K562 (cell line): ENCODE data around the gene SPATS2. TPM values are rescaled to one million over a fixed set of nuclear protein-coding genes. Genes with fewer than 3 reads are reported as not detected.

Experiments
- ATAC-seq: fragments of 200-7000 bp; cut with Tn5 transposase; 3 replicates; pipeline ENCODE4 v1.9.1; 2020; ENCODE audit warnings: moderate library complexity
- BruUV-seq: library from RNA; stranded (reverse); fragments of 400-500 nt; replicated peaks from 2 replicates; lab custom pipeline; 2021; lab: Mats Ljungman, UMichigan
- CTCF ChIA-PET: fragments of 300-600 bp; formaldehyde crosslinking; extraction: SDS; loops from one replicate; lab custom pipeline; 2021; ENCODE audit warnings: low intra/inter-chr PET ratio; lab: Yijun Ruan, JAX
- POLR2A ChIA-PET: fragments of 300-600, 350-650 bp; sonication (Branson Sonifier 250); formaldehyde crosslinking; extraction: SDS; loops from one replicate; lab custom pipeline; 2021; ENCODE audit warnings: antibody characterized with exemption, inconsistent platforms; lab: Yijun Ruan, JAX
- DNase-seq, 4 experiments: peaks; one replicate each; pipeline versions ENCODE4 v3.0.0 to v3.0.0-alpha.2; 2011 to 2018; ENCODE audit warnings: low spot score in 3 of 4, mixed read lengths in 3 of 4; ENCODE audit errors: extremely low read depth in 1 of 4
- FAIRE-seq: peaks from 2 replicates; lab custom pipeline; 2011; peaks lifted over from hg19 to GRCh38; lab: Jason Lieb, UNC
- H2AFZ ChIP-seq: 2 replicates; pipeline ENCODE4 v1.6.0; 2011; ENCODE audit warnings: low read depth, low read length, control low read depth, inconsistent platforms
- H3K27ac ChIP-seq: fragments of 200-600 bp; 3 replicates; pipeline ENCODE4 v1.8.0; 2011; ENCODE audit warnings: low read depth, mild to moderate bottlenecking, control low read depth, inconsistent platforms, low read length, moderate library complexity, mixed read lengths; ENCODE audit errors: extremely low read depth
- H3K27me3 ChIP-seq, 2 experiments: fragments of 300-600 bp in 1 of 2; 2 replicates in 1 of 2; 3 replicates in 1 of 2; pipeline versions ENCODE4 v1.6.0 to v1.8.0; 2011; ENCODE audit warnings: inconsistent platforms in 2 of 2, low read length in 2 of 2, mild to moderate bottlenecking in 1 of 2, mixed read lengths in 1 of 2, moderate library complexity in 1 of 2; ENCODE audit not compliant: control insufficient read depth in 2 of 2, insufficient read depth in 2 of 2
- H3K36me3 ChIP-seq: fragments of 300-600 bp; 3 replicates; pipeline ENCODE4 v1.8.0; 2011; ENCODE audit warnings: mild to moderate bottlenecking, low read length, inconsistent platforms; ENCODE audit not compliant: control insufficient read depth, insufficient read depth
- H3K4me1 ChIP-seq, 2 experiments: fragments of 200-600 bp in 1 of 2; replicated peaks in 1 of 2; 2 replicates in 1 of 2; 3 replicates in 1 of 2; pipeline versions ENCODE4 v1.5.1 to v1.8.0; 2011; ENCODE audit warnings: inconsistent platforms in 2 of 2, low read length in 2 of 2, mild to moderate bottlenecking in 1 of 2, mixed read lengths in 1 of 2, moderate library complexity in 1 of 2; ENCODE audit not compliant: control insufficient read depth in 2 of 2, insufficient read depth in 2 of 2
- H3K4me2 ChIP-seq: 2 replicates; pipeline ENCODE4 v1.6.1; 2011; ENCODE audit warnings: low read length, control low read depth, inconsistent platforms, mixed read lengths; ENCODE audit not compliant: insufficient read depth
- H3K4me3 ChIP-seq: fragments of 200-600 bp; sonication (generic), shearing (Covaris generic); 2 replicates; pipeline ENCODE4 v1.5.1; 2016; ENCODE audit warnings: control low read depth, inconsistent platforms
- H3K79me2 ChIP-seq: fragments of 200-600 bp; 3 replicates; pipeline ENCODE4 v1.8.0; 2011; ENCODE audit warnings: low read length, inconsistent platforms; ENCODE audit not compliant: control insufficient read depth, insufficient read depth
- H3K9ac ChIP-seq, 2 experiments: 2 replicates each; pipeline versions ENCODE4 v1.6.0 to v1.6.1; 2011; ENCODE audit warnings: low read depth in 2 of 2, low read length in 2 of 2, control low read depth in 1 of 2, inconsistent platforms in 1 of 2, mild to moderate bottlenecking in 1 of 2, mixed read lengths in 1 of 2; ENCODE audit not compliant: insufficient read depth in 1 of 2
- H3K9me1 ChIP-seq: one replicate; pipeline ENCODE4 v1.6.0; 2011; ENCODE audit warnings: inconsistent platforms, mild to moderate bottlenecking, low read length, moderate library complexity; ENCODE audit not compliant: control insufficient read depth, insufficient read depth
- H3K9me3 ChIP-seq: replicated peaks from 2 replicates; pipeline ENCODE4 v1.5.1; 2011; ENCODE audit warnings: low read depth, low read length, inconsistent platforms; ENCODE audit not compliant: control insufficient read depth, insufficient read depth
- H4K20me1 ChIP-seq: replicated peaks from 2 replicates; pipeline ENCODE4 v1.6.1; 2011; ENCODE audit warnings: low read length, inconsistent platforms, mixed read lengths; ENCODE audit not compliant: control insufficient read depth, insufficient read depth
- BDP1 ChIP-seq: IDR thresholded peaks from 3 replicates; pipeline ENCODE4 v1.6.1; 2011; ENCODE audit not compliant: insufficient read length, insufficient read depth
- CBX2 ChIP-seq: fragments of 200-600 bp; sonication (generic); IDR thresholded peaks from one replicate; pipeline ENCODE4 v1.6.1; 2012; ENCODE audit warnings: mild to moderate bottlenecking, low read length, inconsistent platforms; ENCODE audit not compliant: insufficient read depth, poor library complexity, severe bottlenecking
- KDM4B ChIP-seq, 2 experiments: fragments of 450-650 bp in 1 of 2; sonication (generic) in 1 of 2; IDR thresholded peaks; 2 replicates each; pipeline ENCODE4 v1.6.1; 2016 to 2017; ENCODE audit warnings: borderline replicate concordance in 2 of 2, antibody characterized with exemption in 1 of 2, low read depth in 1 of 2, mild to moderate bottlenecking in 1 of 2
- LCOR ChIP-seq: sonication (generic); formaldehyde crosslinking; IDR thresholded peaks from 2 replicates; pipeline ENCODE4 v1.8.0; 2022; ENCODE audit warnings: mild to moderate bottlenecking, missing genetic modification reagents
- MAFK ChIP-seq: IDR thresholded peaks from 2 replicates; pipeline ENCODE4 v1.6.1; 2011; ENCODE audit warnings: low read length, improper control_type of control experiment
- NELFE ChIP-seq: IDR thresholded peaks from 2 replicates; pipeline ENCODE4 v1.6.1; 2011; ENCODE audit warnings: mild to moderate bottlenecking; ENCODE audit not compliant: insufficient read depth, insufficient read length
- SIRT6 ChIP-seq: IDR thresholded peaks from one replicate; pipeline ENCODE4 v1.6.1; 2012; ENCODE audit warnings: low read depth, mild to moderate bottlenecking, control low read depth, inconsistent platforms, low read length, moderate library complexity
- ZNF184 ChIP-seq: sonication (generic); formaldehyde crosslinking; IDR thresholded peaks from 2 replicates; pipeline ENCODE4 v1.5.0; 2020; ENCODE audit warnings: missing genetic modification reagents
- WGBS: fragments of 100-300 bp; shearing (Covaris generic); methylation state at CpG from one replicate; pipeline ENCODE4 v1.1.6; 2016; ENCODE audit warnings: low coverage, mixed read lengths; ENCODE audit not compliant: insufficient coverage; ENCODE audit errors: missing lambda C conversion rate; 5-methylcytosine and 5-hydroxymethylcytosine counted together
- in situ Hi-C: fragments of 300-500 bp; cut with MboI; formaldehyde crosslinking; loops from 4 replicates; pipeline ENCODE4 v1.15.0; 2018; ENCODE audit warnings: inconsistent platforms, mixed read lengths
- intact Hi-C: fragments of 100-400 bp; cut with micrococcal nuclease; formaldehyde crosslinking; loops from 2 replicates; pipeline ENCODE4 v1.14.2; 2022
- polyA plus RNA-seq, 8 experiments: library from polyadenylated mRNA; depleted of rRNA in 4 of 8; stranded (reverse) in 5 of 8; unstranded in 3 of 8; fragments of >200 nt; fragmentation: Nextera tagmentation in 2 of 8; fragmentation: Illumina TruSeq in 1 of 8; extraction: Ambion mirVana in 2 of 8; extraction: Trizol in 1 of 8; gene quantifications; 2 replicates each; pipeline versions ENCODE4 v1.2.1 to v1.2.3, GENCODE V29; 2011 to 2014; ENCODE audit warnings: inconsistent platforms in 1 of 8, missing spikeins in 1 of 8
- total RNA-seq, 7 experiments: library from RNA; depleted of rRNA in 6 of 7; stranded (reverse); fragments of >200 nt in 6 of 7; fragmentation: Illumina TruSeq in 2 of 7; extraction: Trizol in 2 of 7; gene quantifications; 2 replicates each; pipeline versions ENCODE4 v1.2.1 to v1.2.3, GENCODE V29; 2011 to 2021; ENCODE audit warnings: low replicate concordance in 1 of 7
- TF ChIP-seq, protein P1 (sequence below): fragments of 250-450 bp; sonication (Bioruptor Pico); IDR thresholded peaks from 2 replicates; pipeline ENCODE4 v1.8.0; 2022; ENCODE audit warnings: moderate library complexity, mild to moderate bottlenecking, inconsistent platforms

Gene SPATS2
- total and polyA plus RNA-seq, 9 of the 15 experiments (the other 6 are each of a cell fraction or from before 2014, with no cell fraction given), result 5.4 to 48.2 (median 17.5) TPM

DNA sequence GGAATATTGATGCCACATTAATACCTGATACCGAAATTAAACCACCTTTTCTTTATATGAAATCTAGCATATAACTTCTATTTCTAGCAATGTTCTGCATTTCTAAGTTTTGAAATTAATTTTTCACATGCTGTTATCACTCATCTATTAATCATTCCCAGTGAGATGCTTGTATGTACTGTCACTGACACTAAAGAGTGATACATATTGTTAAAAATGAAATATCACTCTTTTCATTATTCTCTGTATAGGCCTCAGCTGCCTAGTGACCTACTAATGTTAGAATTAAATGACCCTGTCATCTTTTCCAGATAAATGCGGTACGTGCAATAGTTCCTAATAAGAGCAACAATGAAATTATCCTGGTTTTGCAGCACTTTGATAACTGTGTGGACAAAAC lies 121.9 kb downstream of the SPATS2 start:
- H3K9me3 ChIP-seq, result no peaks in the 10 kb centered on the region
- DNase-seq (no peak), ATAC-seq (no peak), FAIRE-seq (no peak)
- no peaks in the 10 kb centered on the region for H3K79me2 ChIP-seq
- BruUV-seq, result no TSS peak
- no peak overlapping the region for H3K9ac ChIP-seq
- no peak overlapping the region for H2AFZ ChIP-seq
- WGBS, result 86% methylated on average over 3 of the region's 3 CpGs
- H3K9me1 ChIP-seq, result no peaks in the 10 kb centered on the region
- H3K27me3 ChIP-seq, result no peaks in the 10 kb centered on the region
- POLR2A ChIA-PET, result no interaction called here
- H3K4me2 ChIP-seq, result no peak overlapping the region
- H4K20me1 ChIP-seq, result no peaks in the 10 kb centered on the region
- no peak for TF ChIP-seq SIRT6
- TF ChIP-seq KDM4B (IDR thresholded peaks at IDR 0.05; ENCODE audit: borderline replicate concordance in 2 of 2, low read depth in 1 of 2), result no peak
- no peak for TF ChIP-seq LCOR (CRISPR knock-in tag)
- no peak for TF ChIP-seq MAFK
- no peak for TF ChIP-seq CBX2
- TF ChIP-seq NELFE, result no peak
- TF ChIP-seq, protein P1, sequence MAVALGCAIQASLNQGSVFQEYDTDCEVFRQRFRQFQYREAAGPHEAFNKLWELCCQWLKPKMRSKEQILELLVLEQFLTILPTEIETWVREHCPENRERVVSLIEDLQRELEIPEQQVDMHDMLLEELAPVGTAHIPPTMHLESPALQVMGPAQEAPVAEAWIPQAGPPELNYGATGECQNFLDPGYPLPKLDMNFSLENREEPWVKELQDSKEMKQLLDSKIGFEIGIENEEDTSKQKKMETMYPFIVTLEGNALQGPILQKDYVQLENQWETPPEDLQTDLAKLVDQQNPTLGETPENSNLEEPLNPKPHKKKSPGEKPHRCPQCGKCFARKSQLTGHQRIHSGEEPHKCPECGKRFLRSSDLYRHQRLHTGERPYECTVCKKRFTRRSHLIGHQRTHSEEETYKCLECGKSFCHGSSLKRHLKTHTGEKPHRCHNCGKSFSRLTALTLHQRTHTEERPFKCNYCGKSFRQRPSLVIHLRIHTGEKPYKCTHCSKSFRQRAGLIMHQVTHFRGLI (CRISPR knock-in tag), result no peak
- TF ChIP-seq BDP1, result no peak
- TF ChIP-seq ZNF184 (CRISPR knock-in tag), result no peak
- TF ChIP-seq, all 486 proteins: peak for 0
- Histone ChIP-seq H3K4me1 (no peaks in the 10 kb centered on the region), H3K36me3 (no peaks in the 10 kb centered on the region; the same call in 2 of the 3 replicates), H3K4me3 (no peak overlapping the region), H3K27ac (no peak overlapping the region)
- in situ Hi-C loops (no loop called here), intact Hi-C loops (no loop called here)
- CTCF ChIA-PET, result no interaction called here
